Measurements from ENCODE around the gene NRXN3.

NRXN3 gene

DNA sequence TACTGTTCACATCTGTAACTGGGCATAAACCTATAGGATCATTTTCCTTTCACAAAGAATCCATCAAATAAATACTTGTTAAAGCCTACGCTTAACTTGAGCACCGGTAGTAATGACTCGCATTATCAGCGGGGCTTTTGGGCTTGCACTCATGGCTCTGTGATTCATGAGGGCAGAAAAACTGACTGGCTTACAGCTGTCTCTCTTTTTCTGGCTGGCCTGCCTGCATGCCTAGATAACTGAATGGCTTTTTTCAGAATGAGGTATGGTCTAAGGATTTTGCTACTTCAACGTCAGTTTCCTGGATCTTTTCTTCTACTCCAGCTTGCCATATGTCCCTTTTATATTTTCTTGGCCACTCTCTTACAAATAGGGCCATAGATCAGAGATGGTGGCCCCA is 531.1 kb downstream of the NRXN3 start:
- no peak overlapping the region for H3K27ac ChIP-seq (ENCODE audit: low read depth, low read length)
- H3K9me3 ChIP-seq (ENCODE audit: low read length), result no peaks in the 10 kb centered on the region
- H3K36me3 ChIP-seq (ENCODE audit: insufficient read depth, low read length), result no peaks in the 10 kb centered on the region
- H3K9ac ChIP-seq (ENCODE audit: low read length), result no peak overlapping the region
- H3K27me3 ChIP-seq (ENCODE audit: control insufficient read depth in 1 of 2, insufficient read depth in 2 of 2, low read length in 2 of 2), result no peaks in the 10 kb centered on the region
- no peak overlapping the region for H3K4me3 ChIP-seq (ENCODE audit: low read depth in 1 of 2, low read length in 2 of 2)
- no peaks in the 10 kb centered on the region for H3K4me1 ChIP-seq (ENCODE audit: insufficient read depth, low read length)

DNA sequence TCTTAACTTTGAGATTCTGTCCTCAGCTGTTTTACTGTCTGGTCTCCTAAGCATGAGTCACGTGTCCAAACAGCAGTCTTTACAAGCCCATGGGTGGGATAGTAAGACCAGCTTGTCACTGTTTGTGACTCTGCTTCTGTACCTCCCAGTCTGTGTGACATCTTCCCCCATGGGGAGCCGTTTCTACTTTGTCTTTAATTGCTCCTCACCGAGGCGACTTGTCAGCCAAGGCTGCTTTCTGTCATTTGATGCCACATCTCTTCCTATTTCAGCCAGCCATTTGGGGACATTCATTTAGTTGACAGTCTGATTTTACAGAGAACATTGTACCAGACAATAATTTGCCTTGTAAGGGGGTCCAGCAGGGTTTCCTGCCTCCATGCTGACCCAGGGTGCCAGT is 534.8 kb downstream of the NRXN3 start:
- H3K4me1 ChIP-seq (ENCODE audit: insufficient read depth, low read length), result no peaks in the 10 kb centered on the region
- H3K27ac ChIP-seq (ENCODE audit: low read depth, low read length), result no peak overlapping the region
- H3K9me3 ChIP-seq (ENCODE audit: low read length), result no peaks in the 10 kb centered on the region
- H3K4me3 ChIP-seq (ENCODE audit: low read depth in 1 of 2, low read length in 2 of 2), result no peak overlapping the region
- H3K27me3 ChIP-seq (ENCODE audit: control insufficient read depth in 1 of 2, insufficient read depth in 2 of 2, low read length in 2 of 2), result no peaks in the 10 kb centered on the region
- no peak overlapping the region for H3K9ac ChIP-seq (ENCODE audit: low read length)
- H3K36me3 ChIP-seq (ENCODE audit: insufficient read depth, low read length), result no peaks in the 10 kb centered on the region

DNA sequence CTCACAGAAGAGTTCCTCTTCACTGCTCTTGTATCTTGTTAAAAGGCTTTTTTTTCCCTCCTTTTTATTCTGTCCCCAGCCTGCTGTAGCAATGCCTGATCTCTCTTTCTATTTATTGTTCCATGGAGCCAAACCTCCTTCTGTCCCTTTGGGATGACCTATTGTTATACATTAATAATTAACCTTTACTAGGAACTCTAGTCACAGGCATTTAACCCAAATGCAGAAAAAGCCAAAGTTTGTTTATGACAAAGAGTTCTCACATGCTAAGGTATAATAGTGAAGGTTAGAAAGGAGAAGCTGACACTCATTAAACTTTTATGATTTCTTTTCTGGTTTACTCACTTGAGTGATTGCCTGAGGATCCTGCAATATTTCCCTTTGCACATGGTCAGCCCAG is 535.8 kb downstream of the NRXN3 start:
- H3K4me1 ChIP-seq (ENCODE audit: insufficient read depth, low read length), result no peaks in the 10 kb centered on the region
- no peak overlapping the region for H3K9ac ChIP-seq (ENCODE audit: low read length)
- H3K36me3 ChIP-seq (ENCODE audit: insufficient read depth, low read length), result no peaks in the 10 kb centered on the region
- H3K27me3 ChIP-seq (ENCODE audit: control insufficient read depth in 1 of 2, insufficient read depth in 2 of 2, low read length in 2 of 2), result no peaks in the 10 kb centered on the region
- no peaks in the 10 kb centered on the region for H3K9me3 ChIP-seq (ENCODE audit: low read length)
- no peak overlapping the region for H3K4me3 ChIP-seq (ENCODE audit: low read depth in 1 of 2, low read length in 2 of 2)
- no peak overlapping the region for H3K27ac ChIP-seq (ENCODE audit: low read depth, low read length)

DNA sequence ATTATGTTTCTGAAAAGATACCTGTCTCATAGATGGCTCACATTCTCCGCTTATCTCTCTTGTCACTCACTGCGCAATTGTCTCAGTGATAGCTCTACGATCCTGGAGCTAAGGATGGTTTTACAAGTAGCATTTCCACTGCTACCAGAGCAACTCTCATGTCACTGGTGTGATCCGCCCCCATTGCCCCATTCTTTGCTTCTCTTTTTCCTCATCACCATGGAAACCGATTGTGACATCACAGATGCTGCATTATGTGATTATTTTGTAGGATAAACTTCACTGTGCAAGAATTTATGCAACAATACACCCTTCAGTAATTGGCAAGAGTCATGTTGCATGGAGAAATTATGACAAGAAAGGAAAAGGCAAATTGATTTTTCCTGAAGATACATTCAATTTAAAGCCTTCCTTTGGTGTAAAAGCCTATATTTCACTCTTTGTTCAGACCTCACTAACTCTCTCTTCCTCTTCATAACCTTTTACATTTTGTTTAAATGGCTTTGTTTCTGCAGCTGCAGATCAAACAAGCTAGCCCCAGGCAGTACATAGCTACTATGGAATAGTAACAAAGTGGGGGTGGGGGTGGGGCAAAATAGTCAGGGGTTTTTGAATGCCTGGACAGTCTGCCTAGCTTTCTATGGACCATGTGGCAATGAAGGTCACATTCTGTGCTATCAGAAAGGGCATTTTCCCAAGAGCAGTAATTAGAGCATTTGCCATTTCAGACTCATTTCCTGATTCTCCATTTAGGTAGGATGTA is 539.8 kb downstream of the NRXN3 start:
- H3K27me3 ChIP-seq (ENCODE audit: control insufficient read depth in 1 of 2, insufficient read depth in 2 of 2, low read length in 2 of 2), result no peaks in the 10 kb centered on the region
- no peak overlapping the region for H3K27ac ChIP-seq (ENCODE audit: low read depth, low read length)
- no peak overlapping the region for H3K4me3 ChIP-seq (ENCODE audit: low read depth in 1 of 2, low read length in 2 of 2)
- no peaks in the 10 kb centered on the region for H3K36me3 ChIP-seq (ENCODE audit: insufficient read depth, low read length)
- H3K9ac ChIP-seq (ENCODE audit: low read length), result no peak overlapping the region
- no peaks in the 10 kb centered on the region for H3K4me1 ChIP-seq (ENCODE audit: insufficient read depth, low read length)
- no peaks in the 10 kb centered on the region for H3K9me3 ChIP-seq (ENCODE audit: low read length)

DNA sequence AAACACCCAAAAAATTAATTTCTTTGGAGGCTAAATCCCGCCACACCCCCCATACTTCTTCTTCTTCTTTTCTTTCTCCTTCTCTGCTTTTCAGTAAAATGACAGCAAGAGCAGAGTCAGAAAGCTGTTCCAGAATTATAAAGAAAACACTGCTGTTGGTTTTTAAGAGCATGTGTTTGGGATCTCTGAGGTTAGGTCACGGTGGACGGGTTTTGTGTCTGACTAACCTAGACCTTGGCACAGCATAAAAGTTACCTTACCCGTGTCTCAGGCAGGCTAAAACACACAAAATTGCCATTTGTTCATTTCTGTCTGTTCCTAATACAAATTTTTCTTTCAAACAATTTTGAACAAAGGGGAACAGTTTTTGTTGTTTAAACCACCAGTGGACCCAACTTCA is 540.8 kb downstream of the NRXN3 start:
- H3K9me3 ChIP-seq (ENCODE audit: low read length), result no peaks in the 10 kb centered on the region
- H3K9ac ChIP-seq (ENCODE audit: low read length), result no peak overlapping the region
- H3K36me3 ChIP-seq (ENCODE audit: insufficient read depth, low read length), result no peaks in the 10 kb centered on the region
- H3K4me1 ChIP-seq (ENCODE audit: insufficient read depth, low read length), result no peaks in the 10 kb centered on the region
- no peak overlapping the region for H3K4me3 ChIP-seq (ENCODE audit: low read depth in 1 of 2, low read length in 2 of 2)
- H3K27me3 ChIP-seq (ENCODE audit: control insufficient read depth in 1 of 2, insufficient read depth in 2 of 2, low read length in 2 of 2), result no peaks in the 10 kb centered on the region
- no peak overlapping the region for H3K27ac ChIP-seq (ENCODE audit: low read depth, low read length)

DNA sequence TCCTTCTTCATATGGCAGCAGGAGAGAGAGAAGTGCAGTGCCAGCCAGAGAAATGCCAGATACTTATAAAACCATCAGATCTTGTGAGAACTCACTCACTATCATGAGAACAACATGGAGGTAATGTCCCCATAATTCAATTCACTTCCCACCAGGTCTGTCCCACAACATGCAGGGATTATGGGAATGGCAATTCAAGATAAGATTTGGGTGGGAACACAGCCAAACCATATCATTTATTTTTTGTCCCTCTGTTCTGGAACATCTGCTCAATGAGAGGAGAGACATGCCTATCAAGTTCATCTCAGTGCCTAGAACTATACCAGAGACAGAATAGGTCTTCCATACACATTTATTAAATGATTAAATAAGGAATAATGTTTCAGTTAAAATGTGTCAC is 543.5 kb downstream of the NRXN3 start:
- Histone ChIP-seq H3K9me3 (ENCODE audit: low read length) (no peaks in the 10 kb centered on the region), H3K27me3 (ENCODE audit: control insufficient read depth in 1 of 2, insufficient read depth in 2 of 2, low read length in 2 of 2) (no peaks in the 10 kb centered on the region), H3K9ac (ENCODE audit: low read length) (no peak overlapping the region), H3K36me3 (ENCODE audit: insufficient read depth, low read length) (no peaks in the 10 kb centered on the region), H3K4me3 (ENCODE audit: low read depth in 1 of 2, low read length in 2 of 2) (no peak overlapping the region), H3K4me1 (ENCODE audit: insufficient read depth, low read length) (no peaks in the 10 kb centered on the region), H3K27ac (ENCODE audit: low read depth, low read length) (no peak overlapping the region)

DNA sequence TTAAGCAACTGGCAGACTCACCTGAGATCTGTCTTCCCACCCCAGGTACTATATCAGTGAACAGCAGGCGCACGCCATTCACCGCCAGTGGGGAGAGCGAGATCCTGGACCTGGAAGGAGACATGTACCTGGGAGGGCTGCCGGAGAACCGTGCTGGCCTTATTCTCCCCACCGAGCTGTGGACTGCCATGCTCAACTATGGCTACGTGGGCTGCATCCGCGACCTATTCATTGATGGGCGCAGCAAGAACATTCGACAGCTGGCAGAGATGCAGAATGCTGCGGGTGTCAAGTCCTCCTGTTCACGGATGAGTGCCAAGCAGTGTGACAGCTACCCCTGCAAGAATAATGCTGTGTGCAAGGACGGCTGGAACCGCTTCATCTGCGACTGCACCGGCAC is 544.5 kb downstream of the NRXN3 start:
- no peak overlapping the region for H3K4me3 ChIP-seq (ENCODE audit: low read depth in 1 of 2, low read length in 2 of 2)
- no peak overlapping the region for H3K27ac ChIP-seq (ENCODE audit: low read depth, low read length)
- no peaks in the 10 kb centered on the region for H3K4me1 ChIP-seq (ENCODE audit: insufficient read depth, low read length)
- H3K9ac ChIP-seq (ENCODE audit: low read length), result no peak overlapping the region
- H3K36me3 ChIP-seq (ENCODE audit: insufficient read depth, low read length), result no peaks in the 10 kb centered on the region
- H3K27me3 ChIP-seq (ENCODE audit: control insufficient read depth in 1 of 2, insufficient read depth in 2 of 2, low read length in 2 of 2), result no peaks in the 10 kb centered on the region
- no peaks in the 10 kb centered on the region for H3K9me3 ChIP-seq (ENCODE audit: low read length)

DNA sequence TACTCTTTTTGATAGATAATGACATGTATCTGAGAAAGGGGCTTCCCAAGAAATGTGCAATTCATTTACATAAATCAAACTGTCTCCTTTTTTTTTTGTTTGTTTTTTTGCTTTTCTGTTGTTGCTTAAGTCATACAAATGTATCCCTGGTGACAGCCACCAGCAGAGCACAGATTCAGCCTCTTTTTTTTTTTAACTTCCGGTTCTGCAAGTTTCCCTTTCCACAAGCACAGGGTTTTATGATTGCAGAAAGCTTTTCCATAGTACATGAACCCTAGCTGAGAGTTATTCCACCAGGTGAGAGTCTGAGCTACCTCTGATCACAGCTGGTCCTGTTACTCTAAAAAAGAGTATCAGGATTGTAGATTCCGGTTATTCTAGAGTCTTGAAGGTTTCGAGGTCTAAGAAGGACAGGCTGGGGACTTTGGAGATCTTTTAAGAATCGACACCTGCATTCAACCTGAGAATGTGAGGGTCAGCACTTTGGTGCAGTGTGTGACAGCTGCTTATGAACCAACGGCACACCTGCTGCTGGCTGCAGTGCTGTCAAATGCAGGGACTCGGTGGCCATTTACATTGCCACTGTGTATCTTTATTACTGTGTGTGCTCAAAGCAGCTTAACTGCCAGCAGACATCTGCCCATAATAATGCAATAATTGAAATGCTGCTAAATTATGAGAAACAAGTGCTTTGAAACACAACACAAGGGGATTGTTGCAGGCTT is 551.7 kb downstream of the NRXN3 start:
- Histone ChIP-seq H3K4me3 (ENCODE audit: low read depth in 1 of 2, low read length in 2 of 2) (no peak overlapping the region), H3K9me3 (ENCODE audit: low read length) (no peaks in the 10 kb centered on the region), H3K9ac (ENCODE audit: low read length) (no peak overlapping the region), H3K4me1 (ENCODE audit: insufficient read depth, low read length) (no peaks in the 10 kb centered on the region), H3K36me3 (ENCODE audit: insufficient read depth, low read length) (no peaks in the 10 kb centered on the region), H3K27me3 (ENCODE audit: control insufficient read depth in 1 of 2, insufficient read depth in 2 of 2, low read length in 2 of 2) (no peaks in the 10 kb centered on the region), H3K27ac (ENCODE audit: low read depth, low read length) (no peak overlapping the region)

DNA sequence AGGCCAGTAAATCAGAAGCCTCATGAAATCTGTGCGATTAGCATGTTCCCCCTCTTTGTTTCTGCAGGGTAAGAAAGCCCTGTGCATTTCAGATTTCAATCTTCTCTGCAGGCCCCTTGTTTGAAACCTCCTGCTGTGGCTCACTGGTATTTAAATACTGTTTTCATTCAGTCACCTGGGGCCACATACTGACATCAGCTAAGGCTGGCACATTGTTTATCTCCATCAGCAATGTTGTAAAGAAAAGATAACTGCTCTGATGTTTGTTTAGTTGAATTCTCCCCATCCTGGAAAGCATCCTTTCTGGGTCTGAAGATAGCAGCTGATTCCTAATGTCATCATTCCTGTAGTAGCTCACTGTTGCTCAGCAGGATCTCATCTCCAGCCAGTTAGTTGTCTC is 554.9 kb downstream of the NRXN3 start:
- Histone ChIP-seq H3K4me1 (ENCODE audit: insufficient read depth, low read length) (no peaks in the 10 kb centered on the region), H3K4me3 (ENCODE audit: low read depth in 1 of 2, low read length in 2 of 2) (no peak overlapping the region), H3K36me3 (ENCODE audit: insufficient read depth, low read length) (no peaks in the 10 kb centered on the region), H3K27me3 (ENCODE audit: control insufficient read depth in 1 of 2, insufficient read depth in 2 of 2, low read length in 2 of 2) (no peaks in the 10 kb centered on the region), H3K27ac (ENCODE audit: low read depth, low read length) (no peak overlapping the region), H3K9ac (ENCODE audit: low read length) (no peak overlapping the region), H3K9me3 (ENCODE audit: low read length) (no peaks in the 10 kb centered on the region)

DNA sequence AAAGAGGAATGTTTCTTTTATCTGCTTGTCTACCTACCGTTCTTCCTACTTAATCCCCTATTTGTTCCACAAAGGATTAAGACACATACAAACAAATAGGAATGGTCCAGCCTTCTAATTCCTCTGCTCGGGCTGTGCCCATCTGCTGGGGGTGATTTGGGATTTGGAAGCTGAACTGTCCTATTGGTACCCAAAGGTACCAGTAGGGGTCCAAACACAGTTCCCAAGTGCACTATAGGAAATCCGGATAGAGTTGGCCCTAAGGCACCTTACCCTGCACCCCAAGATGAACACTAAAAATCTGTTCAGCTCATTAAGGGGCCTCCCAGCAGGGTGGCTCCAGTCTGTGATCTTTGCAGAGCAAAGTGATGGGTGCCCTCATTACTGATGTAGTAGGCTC is 566.9 kb downstream of the NRXN3 start:
- no peaks in the 10 kb centered on the region for H3K36me3 ChIP-seq (ENCODE audit: insufficient read depth, low read length)
- no peak overlapping the region for H3K4me3 ChIP-seq (ENCODE audit: low read depth in 1 of 2, low read length in 2 of 2)
- no peaks in the 10 kb centered on the region for H3K4me1 ChIP-seq (ENCODE audit: insufficient read depth, low read length)
- H3K27me3 ChIP-seq (ENCODE audit: control insufficient read depth in 1 of 2, insufficient read depth in 2 of 2, low read length in 2 of 2), result no peaks in the 10 kb centered on the region
- H3K9me3 ChIP-seq (ENCODE audit: low read length), result no peaks in the 10 kb centered on the region
- H3K27ac ChIP-seq (ENCODE audit: low read depth, low read length), result no peak overlapping the region
- no peak overlapping the region for H3K9ac ChIP-seq (ENCODE audit: low read length)

DNA sequence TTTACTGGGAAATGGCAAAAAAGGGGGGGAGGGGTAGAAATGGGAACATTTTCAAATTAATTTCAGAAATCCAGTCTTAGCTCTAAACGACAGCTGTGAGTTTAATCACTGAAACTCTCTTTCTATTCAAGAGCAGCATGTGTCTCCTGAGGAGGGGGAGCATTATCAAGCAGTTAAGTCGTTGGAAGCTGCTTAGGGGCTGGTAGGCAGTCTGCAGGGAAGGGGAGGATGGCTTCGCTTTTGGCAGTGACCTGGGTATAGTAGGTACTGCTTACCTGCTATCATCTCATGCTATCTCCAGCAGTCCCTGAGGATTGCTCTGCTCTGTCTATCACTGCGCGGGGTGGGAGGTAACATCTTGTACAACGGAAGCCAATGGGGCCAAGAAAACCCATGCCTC is 567.4 kb downstream of the NRXN3 start:
- no peaks in the 10 kb centered on the region for H3K36me3 ChIP-seq (ENCODE audit: insufficient read depth, low read length)
- no peaks in the 10 kb centered on the region for H3K27me3 ChIP-seq (ENCODE audit: control insufficient read depth in 1 of 2, insufficient read depth in 2 of 2, low read length in 2 of 2)
- no peaks in the 10 kb centered on the region for H3K4me1 ChIP-seq (ENCODE audit: insufficient read depth, low read length)
- H3K27ac ChIP-seq (ENCODE audit: low read depth, low read length), result no peak overlapping the region
- no peak overlapping the region for H3K4me3 ChIP-seq (ENCODE audit: low read depth in 1 of 2, low read length in 2 of 2)
- no peak overlapping the region for H3K9ac ChIP-seq (ENCODE audit: low read length)
- no peaks in the 10 kb centered on the region for H3K9me3 ChIP-seq (ENCODE audit: low read length)

DNA sequence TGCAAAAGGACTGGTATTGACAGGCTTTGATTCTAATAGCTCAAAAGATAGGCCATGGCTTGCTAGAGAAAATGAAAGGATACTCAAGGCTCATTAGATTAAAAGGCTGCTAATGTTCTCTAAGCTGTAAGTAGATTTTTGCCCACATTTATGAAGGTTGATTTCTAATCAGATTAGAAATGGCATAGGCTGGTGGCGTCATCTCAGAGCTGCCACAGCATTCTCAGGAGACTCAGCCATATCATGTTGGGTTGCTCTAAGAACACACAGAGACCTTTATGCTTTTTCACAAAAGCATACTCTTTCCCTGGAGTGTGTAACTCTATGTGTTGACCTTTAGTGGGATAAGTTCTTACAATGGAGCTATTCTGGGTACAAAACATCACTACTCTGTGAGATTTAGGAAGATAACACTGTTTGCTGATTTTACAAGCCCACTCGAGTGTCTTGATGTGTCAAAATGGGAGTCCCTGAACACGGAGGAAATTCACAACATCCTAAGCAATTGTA is 576.0 kb downstream of the NRXN3 start:
- H3K4me3 ChIP-seq (ENCODE audit: low read depth in 1 of 2, low read length in 2 of 2), result no peak overlapping the region
- H3K27ac ChIP-seq (ENCODE audit: low read depth, low read length), result no peak overlapping the region
- no peaks in the 10 kb centered on the region for H3K4me1 ChIP-seq (ENCODE audit: insufficient read depth, low read length)
- H3K36me3 ChIP-seq (ENCODE audit: insufficient read depth, low read length), result no peaks in the 10 kb centered on the region
- H3K9ac ChIP-seq (ENCODE audit: low read length), result no peak overlapping the region
- no peaks in the 10 kb centered on the region for H3K9me3 ChIP-seq (ENCODE audit: low read length)
- H3K27me3 ChIP-seq (ENCODE audit: control insufficient read depth in 1 of 2, insufficient read depth in 2 of 2, low read length in 2 of 2), result no peaks in the 10 kb centered on the region

Data from muscle layer of colon (tissue), 2 donors.